H1 (cell line): ENCODE measurements around the gene AAK1. TPM values are rescaled to one million over a fixed set of nuclear protein-coding genes. Genes with fewer than 3 reads are reported as not detected.

ENCODE experiments used
- ATF3 ChIP-seq: IDR thresholded peaks from 2 replicates; pipeline ENCODE4 v1.6.1; 2011; ENCODE audit warnings: low read depth, mild to moderate bottlenecking, low read length; ENCODE audit not compliant: insufficient read depth
- EP300 ChIP-seq, 2 experiments: IDR thresholded peaks; 1 replicate in 1 of 2; 2 replicates in 1 of 2; pipeline ENCODE4 v1.6.1; 2011 to 2012; ENCODE audit warnings: low read depth in 2 of 2, low read length in 2 of 2, mild to moderate bottlenecking in 2 of 2, borderline replicate concordance in 1 of 2, inconsistent platforms in 1 of 2, moderate library complexity in 1 of 2
- GABPA ChIP-seq: IDR thresholded peaks from 2 replicates; pipeline ENCODE4 v1.6.1; 2011; ENCODE audit warnings: mild to moderate bottlenecking, low read length, moderate library complexity, borderline replicate concordance; ENCODE audit not compliant: insufficient read depth
- RFX5 ChIP-seq: IDR thresholded peaks from 2 replicates; pipeline ENCODE4 v1.6.1; 2011; ENCODE audit warnings: low read depth, low read length, improper control_type of control experiment, borderline replicate concordance
- TAF7 ChIP-seq: optimal IDR thresholded peaks from 2 replicates; pipeline ENCODE3; 2011; ENCODE audit warnings: low read depth, mild to moderate bottlenecking, inconsistent platforms, low read length, moderate library complexity, borderline replicate concordance
- USF2 ChIP-seq: IDR thresholded peaks from 2 replicates; pipeline ENCODE4 v1.6.1; 2011; ENCODE audit warnings: low read length, improper control_type of control experiment
- polyA plus RNA-seq, 7 experiments: library from polyadenylated mRNA; depleted of rRNA in 3 of 7; stranded (reverse) in 5 of 7; unstranded in 2 of 7; fragments of >200 nt in 5 of 7; fragments of 200-250 nt in 2 of 7; gene quantifications; 1 replicate in 5 of 7; 2 replicates in 1 of 7; 4 replicates in 1 of 7; pipeline versions ENCODE4 v1.2.1 to v1.2.3, GENCODE V29; 2011 to 2013; ENCODE audit warnings: missing spikeins in 2 of 7, mixed read lengths in 2 of 7
- total RNA-seq: library from RNA; stranded (reverse); fragmentation: NEBNext Ultra II Directional; extraction: Animal tissue kit (Norgen Biotek cat#: 25700); gene quantifications from 2 replicates; pipeline ENCODE4 v1.2.1, GENCODE V29; 2021

Gene AAK1
- total and polyA plus RNA-seq, 2 of the 8 experiments (the other 6 are each of a cell fraction or from before 2014, with no cell fraction given) = 10.0 to 40.5 TPM

GRCh38 chr2:69638630-69639029 is 4.9 kb downstream of the AAK1 start (continued):
- TF ChIP-seq EP300 (IDR thresholded peaks at IDR 0.05; ENCODE audit: borderline replicate concordance in 1 of 2, low read depth in 2 of 2, low read length in 2 of 2) (no peak), RFX5 (no peak), ATF3 (no peak), GABPA (no peak), TAF7 (no peak), USF2 (no peak)
